ENCODE results near the gene HDDC2. TPM values are rescaled to one million over a fixed set of nuclear protein-coding genes. Genes with fewer than 3 reads are reported as not detected.

Gene HDDC2
- total and polyA plus RNA-seq, 11 donors, result 70.2 to 170 (median 92.6) TPM

DNA sequence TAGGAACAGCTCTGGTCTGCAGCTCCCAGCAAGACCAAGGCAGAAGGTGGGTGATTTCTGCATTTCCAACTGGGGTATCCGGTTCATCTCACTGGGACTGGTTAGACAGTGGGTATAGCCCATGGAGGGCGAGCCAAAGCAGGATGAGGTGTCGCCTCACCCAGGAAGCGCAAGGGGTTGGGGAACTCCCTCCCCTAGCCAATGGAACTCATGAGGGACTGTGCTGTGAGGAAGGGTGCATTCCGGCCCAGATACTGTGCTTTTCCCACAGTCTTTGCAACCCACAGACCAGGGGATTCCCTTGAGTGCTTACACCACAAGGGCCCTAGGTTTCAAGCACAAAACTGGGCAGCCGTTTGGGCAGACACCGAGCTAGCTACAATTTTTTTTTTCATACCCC is 21.8 kb downstream of the HDDC2 start:
- DNase-seq (no peak), ATAC-seq (no peak)
- TF ChIP-seq, protein P1, sequence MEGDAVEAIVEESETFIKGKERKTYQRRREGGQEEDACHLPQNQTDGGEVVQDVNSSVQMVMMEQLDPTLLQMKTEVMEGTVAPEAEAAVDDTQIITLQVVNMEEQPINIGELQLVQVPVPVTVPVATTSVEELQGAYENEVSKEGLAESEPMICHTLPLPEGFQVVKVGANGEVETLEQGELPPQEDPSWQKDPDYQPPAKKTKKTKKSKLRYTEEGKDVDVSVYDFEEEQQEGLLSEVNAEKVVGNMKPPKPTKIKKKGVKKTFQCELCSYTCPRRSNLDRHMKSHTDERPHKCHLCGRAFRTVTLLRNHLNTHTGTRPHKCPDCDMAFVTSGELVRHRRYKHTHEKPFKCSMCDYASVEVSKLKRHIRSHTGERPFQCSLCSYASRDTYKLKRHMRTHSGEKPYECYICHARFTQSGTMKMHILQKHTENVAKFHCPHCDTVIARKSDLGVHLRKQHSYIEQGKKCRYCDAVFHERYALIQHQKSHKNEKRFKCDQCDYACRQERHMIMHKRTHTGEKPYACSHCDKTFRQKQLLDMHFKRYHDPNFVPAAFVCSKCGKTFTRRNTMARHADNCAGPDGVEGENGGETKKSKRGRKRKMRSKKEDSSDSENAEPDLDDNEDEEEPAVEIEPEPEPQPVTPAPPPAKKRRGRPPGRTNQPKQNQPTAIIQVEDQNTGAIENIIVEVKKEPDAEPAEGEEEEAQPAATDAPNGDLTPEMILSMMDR (IDR thresholded peaks at IDR 0.05), result no peak
- no peak for TF ChIP-seq POLR2A (IDR thresholded peaks at IDR 0.05)
- no peak overlapping the region for H3K4me3 ChIP-seq
- peaks cover 0 to 54% (median 28%) of the 10 kb centered on the region in 9 donors for H3K36me3 ChIP-seq
- no peaks in the 10 kb centered on the region for H3K27me3 ChIP-seq
- WGBS, 4 donors, result 95 to 98% (median 97%) methylated on average over 7 of the region's 7 CpGs
- peaks cover 0 to 20% (median 0%) of the 10 kb centered on the region in 12 donors for H3K9me3 ChIP-seq
- H3K27ac ChIP-seq, result no peak overlapping the region
- H3K4me1 ChIP-seq, result peaks cover 0 to 10% (median 2%) of the 10 kb centered on the region in 12 donors
- intact Hi-C loops (cut with DNase I), result no loop called here

DNA sequence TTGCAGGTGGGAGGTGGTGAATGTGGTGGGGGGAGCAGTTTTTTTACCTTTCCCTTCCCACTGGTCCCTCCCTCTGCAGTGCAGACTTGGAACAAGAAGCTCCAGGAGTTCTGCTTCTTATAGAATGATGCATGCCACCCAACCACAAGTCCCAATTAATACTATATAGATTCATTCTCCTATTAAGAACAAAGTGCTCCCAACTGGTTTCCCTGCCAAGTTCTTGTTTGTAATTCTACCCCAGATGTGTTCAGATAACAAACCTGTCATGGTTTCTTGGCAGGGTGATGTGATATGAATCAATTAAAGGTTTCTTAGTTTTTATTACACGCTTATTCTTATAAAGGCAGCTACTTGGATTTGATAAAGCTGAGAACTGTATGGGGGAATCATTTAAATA is 23.9 kb downstream of the HDDC2 start:
- DNase-seq, result no peak
- H3K36me3 ChIP-seq, result peaks cover 1 to 70% (median 29%) of the 10 kb centered on the region in 9 donors
- H3K27ac ChIP-seq, result no peak overlapping the region
- peaks cover 0 to 11% (median 0%) of the 10 kb centered on the region in 12 donors for H3K9me3 ChIP-seq
- intact Hi-C loops (cut with DNase I), result no loop called here
- H3K27me3 ChIP-seq, result no peaks in the 10 kb centered on the region
- 95 to 100% (median 98%) methylated on average over 1 of the region's 1 CpG for WGBS, 4 donors
- no peak for ATAC-seq
- H3K4me3 ChIP-seq, result no peak overlapping the region
- peaks cover 0 to 22% (median 6%) of the 10 kb centered on the region in 12 donors for H3K4me1 ChIP-seq
- TF ChIP-seq POLR2A (IDR thresholded peaks at IDR 0.05), result no peak
- TF ChIP-seq, protein P1 (IDR thresholded peaks at IDR 0.05), result no peak

DNA sequence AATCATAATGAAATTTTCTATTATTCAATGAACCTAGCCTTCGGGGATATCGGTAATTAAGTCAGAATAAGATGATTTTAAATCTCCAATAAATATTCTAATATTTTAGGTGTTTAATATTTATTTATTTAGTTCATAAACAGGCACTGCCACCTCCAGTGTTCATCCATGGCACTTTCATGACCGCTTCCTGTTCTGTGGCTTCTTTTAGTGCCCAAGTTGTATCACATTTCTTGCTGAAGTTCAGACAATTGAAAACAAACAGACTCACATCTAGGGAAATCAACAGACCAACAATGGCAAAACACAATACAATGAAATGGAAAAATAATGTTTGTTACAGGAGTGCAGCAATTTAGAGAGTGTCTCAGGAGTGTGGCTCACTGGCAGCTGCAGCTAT is 26.0 kb downstream of the HDDC2 start:
- Histone ChIP-seq H3K4me1 (peaks cover 0 to 22% (median 6%) of the 10 kb centered on the region in 12 donors), H3K9me3 (peaks cover 0 to 5% (median 0%) of the 10 kb centered on the region in 12 donors), H3K27me3 (no peaks in the 10 kb centered on the region), H3K36me3 (peaks cover 2 to 76% (median 28%) of the 10 kb centered on the region in 9 donors), H3K4me3 (no peak overlapping the region), H3K27ac (no peak overlapping the region)
- WGBS, 4 donors, result 96 to 98% (median 97%) methylated on average over 3 of the region's 3 CpGs
- ATAC-seq, result no peak
- intact Hi-C loops (cut with DNase I), result no loop called here
- DNase-seq, result no peak
- TF ChIP-seq POLR2A (IDR thresholded peaks at IDR 0.05), result no peak
- TF ChIP-seq, protein P1 (IDR thresholded peaks at IDR 0.05), result no peak

DNA sequence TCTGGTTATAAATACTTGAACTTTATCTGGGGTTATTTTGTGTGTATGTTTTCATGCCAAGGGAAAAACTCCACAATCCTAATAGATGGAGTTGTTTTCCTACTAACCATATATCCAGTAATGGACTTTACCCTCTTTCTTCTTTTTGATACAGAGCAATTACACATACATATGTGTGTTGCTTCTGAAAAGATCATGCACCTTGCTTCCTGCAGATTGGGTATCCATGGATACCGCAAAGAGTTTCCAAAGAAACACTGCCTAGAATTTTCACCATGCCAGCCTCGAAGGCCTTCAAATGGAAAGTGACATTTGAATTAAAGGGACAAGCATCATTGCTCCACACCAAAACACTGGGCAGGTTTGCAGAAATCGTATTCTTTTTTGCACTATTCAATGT is 26.8 kb downstream of the HDDC2 start:
- TF ChIP-seq, protein P1 (IDR thresholded peaks at IDR 0.05), result no peak
- TF ChIP-seq POLR2A (IDR thresholded peaks at IDR 0.05), result no peak
- WGBS, 4 donors, result 72 to 73% (median 72%) methylated on average over 3 of the region's 3 CpGs
- no peak overlapping the region for H3K27ac ChIP-seq
- H3K4me1 ChIP-seq, result peaks cover 0 to 22% (median 6%) of the 10 kb centered on the region in 12 donors
- intact Hi-C loops (cut with DNase I), result no loop called here
- H3K36me3 ChIP-seq, result peaks cover 0 to 70% (median 21%) of the 10 kb centered on the region in 9 donors
- H3K9me3 ChIP-seq, result no peaks in the 10 kb centered on the region
- no peak overlapping the region for H3K4me3 ChIP-seq
- no peaks in the 10 kb centered on the region for H3K27me3 ChIP-seq
- ATAC-seq (peak in 1 of 4 donors; percentile 47), DNase-seq (no peak)

Data from heart left ventricle (tissue), 16 donors.